ENCODE measurements around the gene LRFN2. TPM values are rescaled to one million over a fixed set of nuclear protein-coding genes. Genes with fewer than 3 reads are reported as not detected.

LRFN2 gene
- total RNA-seq, 2 donors from 2014 or later: not detected

DNA sequence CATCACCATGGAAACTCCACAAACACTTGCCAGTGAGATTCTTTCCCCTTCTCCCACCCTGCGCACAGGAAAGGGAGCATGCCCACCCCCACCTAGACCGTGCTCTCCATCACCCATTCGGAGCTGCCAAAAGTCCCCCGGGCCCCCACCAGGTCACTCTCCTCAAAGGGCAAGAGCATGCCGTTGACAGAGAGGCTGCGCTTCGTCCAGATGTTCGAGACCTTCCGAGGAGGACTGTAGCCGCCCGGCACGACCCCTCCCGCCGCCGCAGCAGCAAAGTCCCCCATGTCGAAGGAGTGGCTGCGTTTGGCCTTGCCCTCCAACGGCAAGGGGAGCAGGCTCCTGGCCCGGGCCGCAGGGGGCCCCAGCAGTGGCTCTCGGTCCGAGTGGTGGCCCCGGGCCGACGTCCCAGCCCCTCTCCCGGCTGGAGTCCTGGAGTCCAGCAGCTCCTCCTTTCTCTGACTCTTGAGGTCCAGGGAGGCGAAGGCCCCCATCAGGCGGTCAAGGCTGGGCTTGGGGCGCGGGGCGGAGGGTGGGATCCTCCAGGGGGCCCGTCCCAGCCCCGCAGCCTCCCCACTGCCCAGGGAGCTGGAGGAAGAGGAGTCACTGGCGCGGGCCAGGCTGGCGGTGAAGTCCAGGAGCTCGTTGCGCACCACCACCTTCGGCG is 195.2 kb downstream of the LRFN2 start:
- ATAC-seq (ENCODE audit: insufficient number of reproducible peaks, low FRiP score, low read depth): no peak
- Histone ChIP-seq H3K36me3 (no peaks in the 10 kb centered on the region), H3K27me3 (replicated peaks; ENCODE audit: insufficient read depth) (no peaks in the 10 kb centered on the region), H3K4me3 (no peak overlapping the region), H3K27ac (no peak overlapping the region), H3K4me1 (ENCODE audit: control insufficient read depth in 1 of 2, low read depth in 2 of 2) (peaks cover 0 to 4% of the 10 kb centered on the region in 2 donors), H3K9me3 (no peaks in the 10 kb centered on the region)
- no peak for DNase-seq (ENCODE audit: low spot score)
- TF ChIP-seq, protein P1, sequence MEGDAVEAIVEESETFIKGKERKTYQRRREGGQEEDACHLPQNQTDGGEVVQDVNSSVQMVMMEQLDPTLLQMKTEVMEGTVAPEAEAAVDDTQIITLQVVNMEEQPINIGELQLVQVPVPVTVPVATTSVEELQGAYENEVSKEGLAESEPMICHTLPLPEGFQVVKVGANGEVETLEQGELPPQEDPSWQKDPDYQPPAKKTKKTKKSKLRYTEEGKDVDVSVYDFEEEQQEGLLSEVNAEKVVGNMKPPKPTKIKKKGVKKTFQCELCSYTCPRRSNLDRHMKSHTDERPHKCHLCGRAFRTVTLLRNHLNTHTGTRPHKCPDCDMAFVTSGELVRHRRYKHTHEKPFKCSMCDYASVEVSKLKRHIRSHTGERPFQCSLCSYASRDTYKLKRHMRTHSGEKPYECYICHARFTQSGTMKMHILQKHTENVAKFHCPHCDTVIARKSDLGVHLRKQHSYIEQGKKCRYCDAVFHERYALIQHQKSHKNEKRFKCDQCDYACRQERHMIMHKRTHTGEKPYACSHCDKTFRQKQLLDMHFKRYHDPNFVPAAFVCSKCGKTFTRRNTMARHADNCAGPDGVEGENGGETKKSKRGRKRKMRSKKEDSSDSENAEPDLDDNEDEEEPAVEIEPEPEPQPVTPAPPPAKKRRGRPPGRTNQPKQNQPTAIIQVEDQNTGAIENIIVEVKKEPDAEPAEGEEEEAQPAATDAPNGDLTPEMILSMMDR (IDR thresholded peaks at IDR 0.05): no peak

DNA sequence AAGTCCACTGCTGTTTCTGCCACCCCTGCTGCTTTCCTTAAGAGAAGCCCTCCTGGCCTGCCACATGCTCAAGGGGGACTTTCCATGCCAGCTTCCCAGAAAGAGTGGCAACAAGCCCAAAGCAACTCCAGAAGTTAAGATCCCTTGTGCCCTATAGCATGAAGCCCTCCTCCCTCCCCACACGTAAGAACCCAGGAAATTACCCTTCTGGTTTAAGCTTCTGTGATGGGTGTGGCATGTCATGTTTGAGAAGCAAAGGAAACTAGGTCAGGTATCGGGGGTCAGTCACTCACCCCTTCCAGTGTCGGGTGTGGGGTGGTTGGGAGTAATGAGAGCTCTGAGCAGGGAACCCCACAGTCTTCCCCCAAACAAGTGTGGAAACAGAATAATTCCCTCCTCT is 196.1 kb downstream of the LRFN2 start:
- TF ChIP-seq, protein P1 (IDR thresholded peaks at IDR 0.05): no peak
- Histone ChIP-seq H3K27ac (no peak overlapping the region), H3K9me3 (no peaks in the 10 kb centered on the region), H3K36me3 (no peaks in the 10 kb centered on the region), H3K4me1 (ENCODE audit: control insufficient read depth in 1 of 2, low read depth in 2 of 2) (no peaks in the 10 kb centered on the region), H3K4me3 (no peak overlapping the region), H3K27me3 (replicated peaks; ENCODE audit: insufficient read depth) (no peaks in the 10 kb centered on the region)
- ATAC-seq (ENCODE audit: insufficient number of reproducible peaks, low FRiP score, low read depth) (no peak), DNase-seq (ENCODE audit: low spot score) (no peak)

DNA sequence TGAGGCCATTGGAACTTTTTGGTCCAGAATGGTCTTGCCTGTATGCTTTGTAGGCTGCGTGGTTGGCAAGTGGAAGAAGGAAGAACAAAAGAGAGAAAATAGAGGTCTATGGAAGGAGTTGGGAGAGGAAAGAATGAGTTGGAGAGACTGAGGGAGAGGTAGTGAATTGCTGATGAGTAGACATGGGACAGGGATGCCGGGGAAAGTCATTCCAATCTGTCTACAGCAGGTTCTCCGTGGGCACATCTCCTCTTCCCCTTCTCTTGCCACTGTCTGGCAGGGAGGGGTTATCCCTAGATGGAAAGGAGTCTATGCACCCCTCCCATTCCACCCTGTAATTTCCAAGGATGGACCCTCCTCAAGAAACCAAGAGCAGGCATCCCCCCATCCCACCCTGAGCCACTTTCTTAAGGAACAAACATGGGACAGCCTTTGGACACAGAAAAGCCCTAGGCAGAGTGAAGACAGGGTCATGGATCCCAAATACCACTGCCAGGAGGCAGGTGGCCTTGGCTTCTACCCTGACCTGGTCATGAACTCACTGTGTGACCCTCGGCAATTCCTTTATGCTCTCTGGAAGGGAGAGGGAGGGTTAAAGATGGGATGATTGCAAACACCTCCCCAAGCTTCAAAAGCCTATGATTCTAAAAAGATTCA is 196.9 kb downstream of the LRFN2 start:
- DNase-seq (ENCODE audit: low spot score): no peak
- no peaks in the 10 kb centered on the region for H3K27me3 ChIP-seq (replicated peaks; ENCODE audit: insufficient read depth)
- H3K4me3 ChIP-seq: no peak overlapping the region
- no peaks in the 10 kb centered on the region for H3K9me3 ChIP-seq
- no peak overlapping the region for H3K27ac ChIP-seq
- no peaks in the 10 kb centered on the region for H3K36me3 ChIP-seq
- TF ChIP-seq, protein P1 (IDR thresholded peaks at IDR 0.05): no peak
- no peak for ATAC-seq (ENCODE audit: insufficient number of reproducible peaks, low FRiP score, low read depth)
- no peaks in the 10 kb centered on the region for H3K4me1 ChIP-seq (ENCODE audit: control insufficient read depth in 1 of 2, low read depth in 2 of 2)

DNA sequence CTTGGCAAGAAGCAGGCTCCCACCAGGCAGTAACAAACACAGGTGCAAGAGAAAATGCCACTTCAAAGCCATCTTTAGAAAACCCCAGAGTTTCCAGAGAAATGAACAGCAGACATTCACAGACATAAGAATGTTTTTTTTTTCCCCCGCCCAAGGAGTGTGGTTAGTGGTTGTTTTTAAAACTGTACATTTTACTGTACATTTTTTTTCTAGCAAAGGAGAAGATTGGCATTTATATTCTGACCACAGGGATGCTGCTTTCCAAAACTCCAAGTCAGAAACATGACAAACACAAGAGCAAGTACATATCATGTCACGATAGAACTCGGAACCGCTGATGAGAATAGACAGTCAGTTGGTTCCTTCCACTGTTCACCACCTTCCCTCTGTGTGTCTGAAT is 197.9 kb downstream of the LRFN2 start:
- DNase-seq (ENCODE audit: low spot score) (no peak), ATAC-seq (ENCODE audit: insufficient number of reproducible peaks, low FRiP score, low read depth) (no peak)
- no peaks in the 10 kb centered on the region for H3K27me3 ChIP-seq (replicated peaks; ENCODE audit: insufficient read depth)
- no peaks in the 10 kb centered on the region for H3K4me1 ChIP-seq (ENCODE audit: control insufficient read depth in 1 of 2, low read depth in 2 of 2)
- no peak overlapping the region for H3K4me3 ChIP-seq
- H3K27ac ChIP-seq: no peak overlapping the region
- no peaks in the 10 kb centered on the region for H3K9me3 ChIP-seq
- TF ChIP-seq, protein P1 (IDR thresholded peaks at IDR 0.05): no peak
- H3K36me3 ChIP-seq: no peaks in the 10 kb centered on the region

DNA sequence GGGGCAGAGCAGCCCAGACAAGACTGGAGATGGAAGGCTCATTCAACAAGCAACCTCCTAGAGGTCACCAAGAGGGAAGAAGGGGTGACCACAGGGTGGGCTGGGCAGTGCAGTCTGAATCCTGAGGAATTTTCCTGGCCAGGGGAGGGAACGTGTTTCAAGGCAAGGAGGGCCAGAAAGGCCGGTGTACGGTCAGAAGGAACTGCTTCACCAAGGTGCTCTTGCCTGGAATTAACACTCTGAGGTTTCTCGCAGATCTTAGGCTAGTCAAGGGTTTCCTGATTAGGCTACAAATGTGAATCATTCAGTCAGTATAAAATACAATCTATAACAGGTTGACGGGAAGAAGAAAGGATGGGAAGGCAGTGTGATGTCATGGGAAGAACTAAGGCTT is 199.3 kb downstream of the LRFN2 start:
- H3K4me1 ChIP-seq (ENCODE audit: control insufficient read depth in 1 of 2, low read depth in 2 of 2): no peaks in the 10 kb centered on the region
- ATAC-seq (ENCODE audit: insufficient number of reproducible peaks, low FRiP score, low read depth): no peak
- no peaks in the 10 kb centered on the region for H3K27me3 ChIP-seq (replicated peaks; ENCODE audit: insufficient read depth)
- no peaks in the 10 kb centered on the region for H3K9me3 ChIP-seq
- TF ChIP-seq, protein P1 (IDR thresholded peaks at IDR 0.05): no peak
- H3K36me3 ChIP-seq: no peaks in the 10 kb centered on the region
- no peak overlapping the region for H3K4me3 ChIP-seq
- no peak overlapping the region for H3K27ac ChIP-seq
- DNase-seq (ENCODE audit: low spot score): no peak

Measured in thoracic aorta (tissue), 2 donors.